ENCODE data around the gene RNF220.
A peak's percentile ranks its signal among the peaks of the same experiment; 100 is the strongest.
"Not testable (repeated sequence)": the region's sequence is repeated elsewhere in the genome, so short reads cannot be mapped to it uniquely, and the experiment has no call there.

Gene RNF220

DNA sequence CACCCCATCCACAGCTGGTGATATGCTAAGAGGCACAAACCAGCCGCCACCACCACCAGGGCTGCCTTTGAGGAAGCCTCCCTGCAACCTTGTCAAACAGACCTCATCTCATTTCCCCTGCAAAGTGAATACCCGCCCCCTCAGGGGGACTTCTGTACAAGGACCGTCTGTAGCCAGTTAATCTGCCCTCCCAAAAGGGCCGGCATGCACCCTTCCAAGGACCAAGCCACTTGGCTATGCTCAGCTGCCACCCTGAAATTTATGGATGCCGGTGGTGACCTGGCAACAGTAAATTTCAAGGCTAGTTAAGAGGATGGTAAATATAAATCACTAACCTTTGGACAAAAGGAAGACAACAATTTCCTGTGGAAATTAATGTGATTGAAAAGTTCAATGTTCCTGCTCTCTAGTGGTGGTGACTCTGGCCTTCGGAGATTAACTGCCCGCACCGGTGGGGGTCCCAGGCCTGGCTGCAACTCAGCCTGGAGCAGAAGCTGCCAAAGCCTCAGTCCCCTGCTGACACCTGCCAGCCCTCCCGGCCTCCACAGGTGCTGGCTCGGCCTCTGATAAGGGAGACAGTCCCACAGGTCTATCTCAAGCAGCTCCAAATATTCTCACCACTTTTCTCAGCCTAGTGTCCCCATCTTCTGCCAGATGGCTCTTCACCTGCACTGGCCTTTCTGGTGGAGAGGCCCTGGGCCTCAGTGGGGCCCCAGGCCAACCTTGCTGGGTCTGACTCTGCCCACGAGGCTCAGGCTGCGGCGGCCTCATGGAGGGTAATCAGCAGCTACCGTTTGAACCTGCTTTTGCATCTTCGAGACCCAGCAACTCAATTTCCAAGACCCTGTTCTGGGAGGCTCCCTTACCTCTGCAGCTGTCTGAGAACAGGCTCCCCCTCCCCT is 257.0 kb downstream of the RNF220 start:
- DNase-seq, result no peak

DNA sequence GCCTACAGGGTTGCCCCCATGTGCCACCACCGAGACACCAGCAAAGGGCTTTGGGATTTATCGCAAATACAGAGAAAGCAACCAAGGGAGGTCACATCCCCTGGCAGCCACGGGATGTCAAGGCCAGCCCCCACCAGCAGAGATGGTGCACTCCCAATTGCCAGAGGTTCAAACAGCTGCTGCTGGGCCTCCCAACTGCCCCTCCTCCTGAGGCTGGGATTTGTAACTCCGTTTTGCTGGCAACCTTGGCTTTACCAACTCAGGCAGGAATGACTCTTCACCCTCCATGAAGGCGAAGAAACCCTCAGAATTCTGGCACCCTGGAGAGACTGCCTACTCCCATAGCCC is 257.6 kb downstream of the RNF220 start:
- no peak for DNase-seq

DNA sequence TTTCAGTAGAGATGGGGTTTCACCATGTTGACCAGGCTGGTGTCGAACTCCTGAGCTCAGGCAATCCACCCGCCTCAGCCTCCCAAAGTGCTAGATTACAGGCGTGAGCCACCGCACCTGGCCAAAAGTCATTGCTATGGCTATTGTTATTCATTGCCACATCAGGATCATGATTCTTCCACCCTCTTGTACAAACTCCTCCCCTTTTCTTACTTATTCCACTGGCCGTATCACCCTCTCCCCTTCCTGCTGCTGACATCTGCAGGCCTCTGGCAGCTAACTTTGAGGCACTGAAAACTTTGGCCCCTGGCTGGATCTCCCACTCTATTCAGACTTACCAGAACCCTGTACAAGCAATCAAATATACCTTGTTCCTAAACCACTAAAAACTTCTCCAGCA is 258.4 kb downstream of the RNF220 start:
- DNase-seq, result no peak

GRCh38 chr1:44664730-44665370 is 259.8 kb downstream of the RNF220 start:
- no peak for DNase-seq

DNA sequence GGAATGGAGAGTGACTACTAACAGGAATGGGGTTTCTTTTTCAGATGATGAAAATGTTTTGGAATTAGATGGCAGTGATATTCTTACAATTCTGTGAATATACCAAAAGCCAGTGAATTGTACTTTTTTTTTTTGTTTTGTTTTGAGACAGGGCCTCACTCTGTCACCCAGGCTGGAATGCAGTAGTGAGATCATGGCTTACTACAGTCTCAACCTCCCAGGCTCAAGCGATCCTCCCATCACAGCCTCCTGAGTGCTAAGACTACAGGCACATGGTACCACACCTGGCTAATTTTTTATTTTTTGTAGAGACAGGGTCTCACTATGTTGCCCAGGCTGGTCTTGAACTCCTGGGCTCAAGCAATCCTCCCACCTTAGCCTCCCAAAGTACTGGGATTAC is 261.7 kb downstream of the RNF220 start:
- not testable (repeated sequence) for DNase-seq

DNA sequence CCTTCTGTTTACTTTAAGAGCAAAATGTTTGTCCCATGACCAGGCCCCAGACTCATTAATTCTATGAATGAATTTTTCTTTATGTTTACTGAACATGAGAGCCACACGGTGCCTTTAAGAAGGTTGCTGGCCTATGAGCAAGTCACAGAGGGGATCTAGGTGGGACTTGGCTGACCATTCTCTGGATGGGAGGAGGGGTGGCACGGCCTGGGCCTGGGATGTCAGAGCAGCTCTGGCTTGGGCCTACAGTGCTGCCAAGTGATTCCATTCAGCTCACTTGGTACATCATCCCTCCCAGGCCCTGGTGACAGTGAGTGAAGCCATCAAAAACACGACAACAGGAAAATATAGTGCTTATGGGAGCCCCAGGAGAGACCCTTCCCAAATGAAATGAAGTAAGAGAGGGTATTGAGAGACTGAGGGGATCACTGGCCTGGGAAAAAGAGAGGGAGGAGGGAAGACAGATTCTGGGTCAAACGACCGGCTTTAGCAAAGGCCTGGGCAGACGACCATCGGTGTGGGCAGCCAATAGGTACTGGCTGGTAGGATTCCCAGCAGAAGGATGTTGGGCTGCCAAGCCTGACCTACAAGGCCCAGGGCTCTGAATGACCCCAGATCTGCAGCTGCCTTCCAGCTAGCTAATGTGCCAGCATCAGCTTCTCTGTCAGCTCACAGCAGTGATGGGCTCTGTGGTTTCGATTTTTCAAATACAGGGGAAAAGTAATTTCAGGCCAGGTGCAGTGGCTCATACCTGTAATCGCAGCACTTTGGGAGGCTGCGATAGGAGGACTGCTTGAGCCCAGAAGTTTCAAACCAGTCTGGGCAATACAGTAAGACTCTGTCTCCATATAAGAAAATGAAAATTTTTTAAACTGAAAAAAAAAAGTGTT is 265.9 kb downstream of the RNF220 start:
- DNase-seq, result no peak

- DNase-seq, result peak; percentile 71
These were observed 267.4 kb downstream of the RNF220 start for GRCh38 chr1:44672254-44672955.

- DNase-seq, result peak; percentile 40
These were observed 268.1 kb downstream of the RNF220 start for GRCh38 chr1:44672961-44673674.

GRCh38 chr1:44673675-44674112 is 268.6 kb downstream of the RNF220 start:
- DNase-seq, result no peak

DNA sequence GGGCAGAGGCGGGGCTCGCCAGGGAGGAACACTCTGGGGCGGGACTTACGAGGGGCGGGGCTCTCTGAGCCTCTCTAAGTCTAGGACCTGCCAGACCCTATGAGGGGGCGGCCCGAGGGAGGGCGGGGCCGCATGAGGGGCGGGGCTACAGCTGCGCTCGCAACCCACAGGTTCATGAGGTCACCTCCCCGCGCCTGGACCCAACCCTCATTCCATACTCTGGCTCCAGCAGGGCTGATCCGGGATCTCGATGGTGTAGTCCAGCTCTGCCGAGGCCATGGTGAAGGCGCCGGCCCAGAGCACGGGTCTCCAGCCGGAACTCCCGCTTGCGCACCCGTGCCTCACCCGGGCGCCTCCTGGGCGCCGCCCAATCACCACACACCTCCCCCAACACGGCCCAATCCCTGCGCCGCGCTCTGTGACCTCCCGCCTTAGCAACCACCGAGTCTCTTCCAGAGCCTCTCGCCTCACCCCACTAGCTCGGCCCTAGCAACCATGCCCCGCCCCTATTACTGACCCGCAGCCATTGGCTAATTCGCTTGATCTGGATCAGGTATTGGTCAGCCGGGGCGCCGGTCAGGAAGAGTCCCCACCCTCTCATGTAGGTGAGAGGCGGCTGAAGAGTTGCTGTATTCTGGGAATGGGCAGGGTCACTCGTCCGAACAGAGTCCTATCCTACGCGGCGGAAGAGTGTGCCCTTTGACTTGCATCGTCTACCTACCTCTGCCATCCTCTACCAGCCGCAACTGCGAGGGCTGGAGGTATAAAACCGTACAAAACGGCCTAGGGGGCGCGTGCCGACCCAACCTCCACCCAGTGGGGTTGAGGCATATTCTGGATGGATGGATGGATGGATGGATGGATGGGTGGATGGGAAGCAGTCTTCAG is 269.3 kb downstream of the RNF220 start, which contains the start of the genes ARMH1 and TMEM53:
TSS of gene ARMH1 (plus strand) at position 602 of the 888 bp plus-strand sequence. CDS start 14,984 bp downstream, outside the sequence.
TSS of gene TMEM53 (minus strand) at position 369 of the 888 bp plus-strand sequence. CDS start at position 279, 90 bp downstream.
- DNase-seq, result peak; percentile 99

DNA sequence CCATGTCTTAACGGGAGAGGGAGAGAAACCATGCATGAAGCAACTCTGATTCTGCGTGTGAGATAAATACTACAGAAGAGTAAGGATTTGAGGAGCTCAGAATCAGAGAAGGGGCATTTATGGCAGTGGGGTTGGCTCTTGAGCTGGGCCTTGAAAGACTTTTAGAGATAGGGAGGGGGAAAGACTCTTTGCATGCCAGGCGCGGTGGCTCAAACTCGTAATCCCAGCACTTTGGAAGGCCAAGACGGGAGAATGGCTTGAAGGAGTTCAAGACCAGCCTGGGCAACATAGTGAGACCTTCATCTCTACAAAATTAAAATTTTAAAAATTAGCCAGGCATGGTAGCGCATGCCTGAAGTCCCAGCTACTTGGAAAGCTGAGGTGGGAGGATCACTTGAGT is 270.1 kb downstream of the RNF220 start:
- DNase-seq, result no peak

DNA sequence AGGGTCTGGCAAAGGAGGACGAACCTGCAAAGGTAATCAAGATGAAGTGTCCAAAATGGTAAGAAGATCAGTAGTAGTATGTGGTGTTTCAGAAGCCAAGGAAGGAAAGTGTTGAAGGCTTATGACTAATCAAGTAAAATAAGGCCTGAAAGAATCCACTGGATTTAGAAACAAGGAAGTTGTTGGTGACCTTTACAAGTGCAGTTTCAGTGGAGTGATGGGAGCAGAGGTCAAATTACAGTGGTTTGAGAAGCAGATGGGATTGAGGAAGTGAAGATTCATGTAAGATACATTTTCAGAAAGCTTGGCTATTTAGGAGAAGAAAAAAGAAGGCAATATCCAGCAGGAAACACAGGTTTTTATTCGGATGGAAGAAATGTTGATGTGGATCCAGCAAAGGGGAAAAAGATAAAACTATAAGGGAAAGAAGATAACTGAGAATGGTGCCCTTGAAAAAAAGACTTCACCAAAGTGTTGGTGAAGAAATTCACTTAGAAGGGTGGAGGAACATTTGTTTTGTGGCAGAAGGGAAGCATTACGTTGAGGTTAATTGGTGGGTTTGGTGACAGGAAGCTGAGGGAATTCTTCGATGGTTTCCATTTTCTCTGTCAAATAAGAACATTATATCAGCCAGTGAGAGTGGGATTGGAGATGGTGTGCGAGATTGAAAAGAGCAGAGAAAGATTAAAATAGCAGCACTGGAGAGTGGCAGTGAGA is 271.6 kb downstream of the RNF220 start:
- no peak for DNase-seq

DNA sequence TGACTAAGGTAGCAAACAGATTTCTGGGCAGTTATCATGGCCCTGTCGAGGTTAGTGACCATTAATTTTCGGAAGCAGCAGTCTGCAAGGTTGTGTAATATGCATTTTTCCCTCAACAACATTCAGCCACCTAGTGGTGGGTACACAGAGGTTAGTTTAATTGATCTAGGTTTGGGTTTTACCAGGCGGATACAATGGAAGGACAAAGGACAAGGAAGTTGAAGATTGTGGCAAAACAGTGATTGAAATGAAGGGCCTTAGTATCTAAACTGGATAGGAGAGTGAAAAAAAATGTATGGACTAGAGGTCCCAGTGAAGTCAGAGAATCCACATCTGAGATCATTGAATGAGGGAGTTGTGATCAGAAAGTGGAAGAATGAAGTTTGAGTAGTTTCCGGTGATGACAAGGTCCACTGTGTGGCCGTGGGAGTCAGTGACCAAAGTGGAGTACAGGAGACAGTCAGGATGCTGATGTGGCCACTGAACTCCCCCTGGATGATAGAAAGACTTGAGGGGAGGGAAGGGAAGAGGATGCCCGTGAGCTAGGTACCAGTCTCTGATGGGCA is 272.2 kb downstream of the RNF220 start:
- no peak for DNase-seq

DNA sequence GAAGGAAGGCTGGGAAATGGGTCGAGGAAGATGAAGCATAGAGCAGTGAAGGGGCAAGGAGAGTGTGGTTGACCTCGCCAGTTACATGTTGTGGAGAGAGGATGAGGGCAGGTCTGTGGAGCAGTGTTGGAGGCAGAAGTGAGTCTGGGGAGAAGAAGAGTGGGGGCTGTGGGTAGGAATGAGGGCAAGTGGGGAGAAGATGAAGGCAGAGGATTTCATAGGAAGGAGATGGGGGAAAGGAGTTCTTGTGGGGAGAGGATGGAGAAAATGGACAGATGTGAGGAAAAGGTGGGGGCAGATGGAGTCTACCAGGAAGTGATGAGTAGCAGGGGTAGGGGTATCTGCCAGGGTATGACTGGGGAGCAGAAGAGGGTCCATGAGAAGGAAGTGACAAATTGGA is 273.1 kb downstream of the RNF220 start:
- no peak for DNase-seq

- DNase-seq, result no peak
These were observed 273.6 kb downstream of the RNF220 start for GRCh38 chr1:44678626-44679025.

DNA sequence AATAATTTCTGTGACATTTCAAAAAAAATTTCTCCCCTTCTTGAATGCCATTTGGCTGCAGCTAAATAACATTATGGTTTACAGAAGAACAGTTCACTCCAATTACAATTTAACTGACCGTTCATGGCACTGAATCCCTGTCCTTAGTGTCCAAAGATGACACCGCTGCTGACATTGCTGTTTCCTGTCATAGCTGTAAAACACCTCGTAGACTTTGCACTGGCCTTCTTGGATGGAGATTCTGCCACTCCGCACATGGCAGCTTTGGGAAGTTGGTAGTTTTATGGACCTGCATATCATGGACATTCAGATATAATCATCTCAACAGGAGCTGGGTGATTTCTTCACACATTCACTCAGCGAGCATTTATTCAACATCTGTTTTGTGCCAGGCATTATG is 274.4 kb downstream of the RNF220 start:
- DNase-seq, result no peak

- DNase-seq, result no peak
These were observed 277.1 kb downstream of the RNF220 start for GRCh38 chr1:44681905-44682882.

GRCh38 chr1:44682883-44683265 is 277.8 kb downstream of the RNF220 start:
- DNase-seq, result no peak

All from femur (tissue), 1 donor.